ENCODE data around the gene LRIT1.

GRCh38 chr10:84208023-84208422 is 33.3 kb downstream of the LRIT1 start:
- no peak for TF ChIP-seq POLR2AphosphoS5 (IDR thresholded peaks at IDR 0.05; ENCODE audit: low read depth, low read length)
- no peak for TF ChIP-seq SIN3A (IDR thresholded peaks at IDR 0.05; ENCODE audit: borderline replicate concordance, insufficient read depth, low read length)
- TF ChIP-seq TAF1 (IDR thresholded peaks at IDR 0.05; ENCODE audit: borderline replicate concordance, insufficient read depth, low read length): no peak
- TF ChIP-seq, protein P1, sequence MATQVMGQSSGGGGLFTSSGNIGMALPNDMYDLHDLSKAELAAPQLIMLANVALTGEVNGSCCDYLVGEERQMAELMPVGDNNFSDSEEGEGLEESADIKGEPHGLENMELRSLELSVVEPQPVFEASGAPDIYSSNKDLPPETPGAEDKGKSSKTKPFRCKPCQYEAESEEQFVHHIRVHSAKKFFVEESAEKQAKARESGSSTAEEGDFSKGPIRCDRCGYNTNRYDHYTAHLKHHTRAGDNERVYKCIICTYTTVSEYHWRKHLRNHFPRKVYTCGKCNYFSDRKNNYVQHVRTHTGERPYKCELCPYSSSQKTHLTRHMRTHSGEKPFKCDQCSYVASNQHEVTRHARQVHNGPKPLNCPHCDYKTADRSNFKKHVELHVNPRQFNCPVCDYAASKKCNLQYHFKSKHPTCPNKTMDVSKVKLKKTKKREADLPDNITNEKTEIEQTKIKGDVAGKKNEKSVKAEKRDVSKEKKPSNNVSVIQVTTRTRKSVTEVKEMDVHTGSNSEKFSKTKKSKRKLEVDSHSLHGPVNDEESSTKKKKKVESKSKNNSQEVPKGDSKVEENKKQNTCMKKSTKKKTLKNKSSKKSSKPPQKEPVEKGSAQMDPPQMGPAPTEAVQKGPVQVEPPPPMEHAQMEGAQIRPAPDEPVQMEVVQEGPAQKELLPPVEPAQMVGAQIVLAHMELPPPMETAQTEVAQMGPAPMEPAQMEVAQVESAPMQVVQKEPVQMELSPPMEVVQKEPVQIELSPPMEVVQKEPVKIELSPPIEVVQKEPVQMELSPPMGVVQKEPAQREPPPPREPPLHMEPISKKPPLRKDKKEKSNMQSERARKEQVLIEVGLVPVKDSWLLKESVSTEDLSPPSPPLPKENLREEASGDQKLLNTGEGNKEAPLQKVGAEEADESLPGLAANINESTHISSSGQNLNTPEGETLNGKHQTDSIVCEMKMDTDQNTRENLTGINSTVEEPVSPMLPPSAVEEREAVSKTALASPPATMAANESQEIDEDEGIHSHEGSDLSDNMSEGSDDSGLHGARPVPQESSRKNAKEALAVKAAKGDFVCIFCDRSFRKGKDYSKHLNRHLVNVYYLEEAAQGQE (IDR thresholded peaks at IDR 0.05; ENCODE audit: insufficient read depth in 1 of 2, low read depth in 2 of 2, low read length in 2 of 2): no peak
- TF ChIP-seq FOXP2 (optimal IDR thresholded peaks at IDR 0.05; ENCODE audit: borderline replicate concordance, extremely low read depth, extremely low read length, insufficient read depth): no peak

All from PFSK-1 (cell line).